Muscle of leg (tissue), 16 donors: ENCODE data around the gene AMMECR1L. TPM values are rescaled to one million over a fixed set of nuclear protein-coding genes. Genes with fewer than 3 reads are reported as not detected.
A peak's percentile ranks its signal among the peaks of the same experiment; 100 is the strongest.
"Not testable (repeated sequence)": the region's sequence is repeated elsewhere in the genome, so short reads cannot be mapped to it uniquely, and the experiment has no call there.

Experiments used
- DNase-seq: peaks from one replicate; pipeline ENCODE4 v3.0.0; 2013
- H3K27ac ChIP-seq: one replicate; pipeline ENCODE4 v1.5.1; 2013; ENCODE audit warnings: mild to moderate bottlenecking, low read length, control low read depth
- H3K27me3 ChIP-seq: one replicate; pipeline ENCODE4 v1.6.1; 2013; ENCODE audit warnings: low read length; ENCODE audit not compliant: control insufficient read depth, insufficient read depth
- H3K36me3 ChIP-seq: one replicate; pipeline ENCODE4 v1.6.1; 2013; ENCODE audit warnings: low read length; ENCODE audit not compliant: control insufficient read depth, insufficient read depth
- H3K4me1 ChIP-seq: one replicate; pipeline ENCODE4 v1.6.1; 2013; ENCODE audit warnings: low read length; ENCODE audit not compliant: control insufficient read depth, insufficient read depth
- H3K4me3 ChIP-seq: one replicate; pipeline ENCODE4 v1.5.1; 2013; ENCODE audit warnings: low read length, control low read depth
- H3K9me3 ChIP-seq: replicated peaks from 2 replicates; pipeline ENCODE4 v1.6.1; 2013; ENCODE audit warnings: low read depth, low read length; ENCODE audit not compliant: control insufficient read depth
- WGBS: methylation state at CpG from one replicate; pipeline ENCODE4 v1.1.5; 2013; ENCODE audit warnings: missing lambda C conversion rate; ENCODE audit not compliant: insufficient coverage; 5-methylcytosine and 5-hydroxymethylcytosine counted together
- long read RNA-seq, 11 donors: transcript quantifications; one replicate each; lab custom pipeline, GENCODE V29; 2026
- polyA plus RNA-seq, 8 donors: library from polyadenylated mRNA; unstranded; fragments of 120-200 nt; gene quantifications; one replicate each; pipeline versions ENCODE4 v1.2.1 to v1.2.3, GENCODE V29; 2013; ENCODE audit warnings: inconsistent platforms in 1 of 8, low replicate concordance in 1 of 8; ENCODE audit not compliant: insufficient read length in 8 of 8, insufficient read depth in 1 of 8
- total RNA-seq: library from RNA; stranded (reverse); fragments of 120-200 nt; gene quantifications from one replicate; pipeline ENCODE4 v1.2.4, GENCODE V29; 2013

Gene AMMECR1L
- total RNA-seq (9.4 TPM), polyA plus RNA-seq (10 to 100 TPM; 12.4 to 21.2 (median 14.7) TPM)
- long read RNA-seq, donor 1, partial matches to known transcripts, result 7 of 7 reads
- long read RNA-seq, donor 1, other reads (novel, unspliced or antisense), result 0 of 7 reads
- long read RNA-seq, donor 2, full-length matches to known transcripts, result 1 of 1 reads
- long read RNA-seq, donor 2, partial matches to known transcripts, result 0 of 1 reads
- long read RNA-seq, donor 2, other reads (novel, unspliced or antisense), result 0 of 1 reads
- long read RNA-seq, donor 3, result 0 reads
- long read RNA-seq, donor 4, result 0 reads
- long read RNA-seq, donor 5, full-length matches to known transcripts, result 1 of 1 reads
- long read RNA-seq, donor 5, partial matches to known transcripts, result 0 of 1 reads
- long read RNA-seq, donor 5, other reads (novel, unspliced or antisense), result 0 of 1 reads
- long read RNA-seq, donor 6, result 0 reads
- long read RNA-seq, donor 7, full-length matches to known transcripts, result 3 of 3 reads
- long read RNA-seq, donor 7, partial matches to known transcripts, result 0 of 3 reads
- long read RNA-seq, donor 7, other reads (novel, unspliced or antisense), result 0 of 3 reads
- long read RNA-seq, donor 8, full-length matches to known transcripts, result 1 of 1 reads
- long read RNA-seq, donor 8, partial matches to known transcripts, result 0 of 1 reads
- long read RNA-seq, donor 8, other reads (novel, unspliced or antisense), result 0 of 1 reads
- long read RNA-seq, donor 9, full-length matches to known transcripts, result 1 of 1 reads
- long read RNA-seq, donor 9, partial matches to known transcripts, result 0 of 1 reads
- long read RNA-seq, donor 9, other reads (novel, unspliced or antisense), result 0 of 1 reads
- long read RNA-seq, donor 10, result 0 reads
- long read RNA-seq, donor 11, partial matches to known transcripts, result 7 of 7 reads
- long read RNA-seq, donor 11, other reads (novel, unspliced or antisense), result 0 of 7 reads

GRCh38 chr2:127885780-127886592, at the start of gene AMMECR1L:
Gene AMMECR1L (minus strand): TSS chr2:127885956. CDS start chr2:127874234, 11,722 bp downstream.
- Histone ChIP-seq H3K4me3 (peak within 1 kb of the TSS; percentile 59), H3K36me3 (peaks cover 18% of the 10 kb centered on the region), H3K4me1 (peaks cover 16% of the 10 kb centered on the region), H3K27ac (peak within 1 kb of the TSS; percentile 91)
- WGBS, result 1% methylated on average over 29 of the region's 85 CpGs
- peak; percentile 80 for DNase-seq
- not testable (repeated sequence) for H3K27me3 ChIP-seq, H3K9me3 ChIP-seq

- WGBS, result 70% methylated on average over 2 of the region's 6 CpGs
- Histone ChIP-seq H3K4me1 (no peaks in the 10 kb centered on the region), H3K36me3 (no peaks in the 10 kb centered on the region), H3K9me3 (no peaks in the 10 kb centered on the region), H3K27me3 (no peaks in the 10 kb centered on the region), H3K27ac (no peak overlapping the region), H3K4me3 (no peak overlapping the region)
- DNase-seq, result no peak
These were observed 49.6 kb upstream of the AMMECR1L start for GRCh38 chr2:127935337-127935736.

DNA sequence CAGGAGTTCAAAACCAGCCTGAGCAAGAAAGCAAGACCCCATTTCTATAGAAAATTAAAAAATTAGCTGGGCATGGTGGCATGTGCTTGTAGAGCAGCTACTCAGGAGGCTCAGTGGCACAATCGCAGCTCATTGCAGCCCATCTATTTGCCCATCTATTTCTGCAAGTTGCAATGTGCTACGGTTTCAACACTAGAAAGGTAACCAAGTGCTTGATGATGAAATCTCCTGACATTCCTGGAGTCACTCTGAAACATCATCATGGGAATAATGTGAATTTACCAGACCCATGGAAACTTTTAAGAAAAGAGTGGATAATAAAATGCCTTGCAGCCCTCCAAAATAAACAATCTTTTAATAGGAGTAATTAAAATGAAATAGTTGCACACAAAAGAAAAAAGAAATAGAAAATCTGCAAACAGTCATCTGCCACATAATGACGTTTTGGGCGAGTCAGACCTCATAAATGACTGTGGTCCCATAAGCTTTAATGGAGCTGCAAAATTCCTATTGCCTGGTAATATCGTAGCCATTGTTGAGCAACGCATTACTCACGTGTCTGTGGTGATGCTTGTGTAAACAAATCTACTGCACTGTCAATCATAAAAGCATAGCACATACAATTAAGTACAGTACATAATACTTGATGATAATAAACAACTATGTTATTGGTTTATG, 46.6 kb upstream of the AMMECR1L start:
- Histone ChIP-seq H3K36me3 (no peaks in the 10 kb centered on the region), H3K4me3 (no peak overlapping the region), H3K4me1 (no peaks in the 10 kb centered on the region), H3K9me3 (no peaks in the 10 kb centered on the region), H3K27ac (no peak overlapping the region), H3K27me3 (no peaks in the 10 kb centered on the region)
- no peak for DNase-seq
- 80% methylated on average over 1 of the region's 7 CpGs for WGBS

DNA sequence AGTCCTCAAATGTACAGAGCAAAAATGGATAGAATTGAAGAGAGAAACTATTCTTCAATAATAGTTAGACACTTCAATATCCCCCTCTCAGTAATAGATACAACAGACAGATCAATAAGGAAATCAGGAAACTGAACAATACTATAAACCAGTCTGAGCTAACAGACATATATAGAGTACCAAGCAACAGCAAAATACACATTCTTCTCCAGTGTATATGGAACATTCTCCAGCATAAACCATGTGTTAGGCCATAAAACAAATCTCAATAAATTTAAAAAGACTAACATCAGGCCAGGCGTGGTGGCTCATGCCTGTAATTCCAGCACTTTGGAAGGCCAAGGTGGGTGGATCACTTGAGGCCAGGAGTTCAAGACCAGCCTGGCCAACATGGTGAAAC, 43.7 kb upstream of the AMMECR1L start:
- no CpG with 5 or more reads among the region's 1 CpG for WGBS
- Histone ChIP-seq H3K27me3 (no peaks in the 10 kb centered on the region), H3K4me1 (no peaks in the 10 kb centered on the region), H3K36me3 (no peaks in the 10 kb centered on the region), H3K9me3 (no peaks in the 10 kb centered on the region), H3K4me3 (no peak overlapping the region), H3K27ac (no peak overlapping the region)
- no peak for DNase-seq

DNA sequence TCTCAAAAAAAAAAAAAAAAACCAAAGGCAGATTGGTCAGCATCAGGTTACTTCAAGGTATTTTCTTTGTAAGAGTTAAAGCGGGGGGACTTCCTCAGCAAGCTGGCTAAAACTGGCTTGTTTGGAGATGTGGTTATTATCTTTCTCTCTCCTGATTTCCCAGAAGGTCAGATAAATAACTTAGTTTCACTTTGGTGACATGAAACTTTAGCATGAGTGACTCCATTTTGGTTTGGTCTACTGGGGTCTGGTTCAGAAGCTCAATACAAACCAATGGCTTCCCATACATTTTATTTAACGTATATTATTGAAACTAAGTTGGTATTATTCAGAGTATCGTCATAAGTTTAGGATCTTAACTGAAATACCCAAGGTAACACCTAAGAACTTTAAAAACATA, 41.6 kb upstream of the AMMECR1L start:
- no peak for DNase-seq
- no CpG with 5 or more reads among the region's 3 CpGs for WGBS
- no peaks in the 10 kb centered on the region for H3K27me3 ChIP-seq
- H3K4me1 ChIP-seq, result no peaks in the 10 kb centered on the region
- no peaks in the 10 kb centered on the region for H3K36me3 ChIP-seq
- no peaks in the 10 kb centered on the region for H3K9me3 ChIP-seq
- no peak overlapping the region for H3K27ac ChIP-seq
- H3K4me3 ChIP-seq, result no peak overlapping the region

DNA sequence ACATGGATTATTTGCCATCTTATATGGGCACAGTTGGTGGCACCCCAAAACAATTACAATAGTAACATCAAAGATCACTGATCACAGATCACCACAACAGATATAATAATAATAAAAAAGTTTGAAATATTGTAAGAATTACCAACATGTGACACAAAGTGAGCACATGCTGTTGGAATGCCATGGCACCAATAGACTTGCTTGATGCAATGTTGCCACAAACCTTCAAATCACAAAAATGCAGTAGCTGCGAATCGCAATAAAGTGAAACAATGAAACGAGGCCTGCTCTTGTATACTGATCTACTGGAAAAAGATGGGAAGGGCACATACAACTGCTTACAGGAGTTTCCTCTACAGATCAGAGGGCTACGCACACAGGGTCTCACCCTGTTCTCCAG, 32.2 kb upstream of the AMMECR1L start:
- H3K36me3 ChIP-seq, result no peaks in the 10 kb centered on the region
- no peaks in the 10 kb centered on the region for H3K4me1 ChIP-seq
- WGBS, result 95% methylated on average over 4 of the region's 4 CpGs
- H3K9me3 ChIP-seq, result no peaks in the 10 kb centered on the region
- H3K27ac ChIP-seq, result no peak overlapping the region
- DNase-seq, result no peak
- H3K27me3 ChIP-seq, result no peaks in the 10 kb centered on the region
- H3K4me3 ChIP-seq, result no peak overlapping the region

DNA sequence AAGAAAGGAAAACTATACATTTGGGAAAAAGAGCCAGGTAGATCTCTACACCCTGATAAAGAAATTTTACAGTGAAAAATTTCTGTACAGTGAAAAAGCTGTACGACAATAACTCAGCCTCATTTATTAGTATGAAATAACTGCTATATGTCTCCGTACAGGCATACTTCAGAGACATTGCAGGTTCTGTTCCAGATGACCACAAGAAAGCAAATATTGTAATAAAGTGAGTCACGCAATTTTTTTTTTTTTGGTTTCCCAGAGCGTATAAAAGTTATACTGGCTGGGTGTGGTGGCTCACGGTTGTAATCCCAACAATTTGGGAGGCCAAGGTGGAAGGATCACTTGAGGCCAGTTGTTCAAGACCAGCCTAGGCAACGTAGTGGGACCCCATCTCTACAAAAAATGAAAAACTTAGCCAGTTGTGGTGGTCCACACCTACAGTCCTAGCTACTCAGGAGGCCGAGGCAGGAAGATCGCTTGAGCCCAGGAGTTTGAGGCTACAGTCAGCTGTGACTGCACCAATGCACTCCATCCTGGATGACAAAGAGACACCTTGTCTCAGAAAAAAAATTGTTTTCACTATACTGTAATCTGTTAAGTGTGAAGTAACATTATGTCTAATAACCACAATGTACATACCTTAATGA, 28.2 kb upstream of the AMMECR1L start:
- no peaks in the 10 kb centered on the region for H3K27me3 ChIP-seq
- H3K36me3 ChIP-seq, result no peaks in the 10 kb centered on the region
- H3K9me3 ChIP-seq, result no peaks in the 10 kb centered on the region
- H3K27ac ChIP-seq, result no peak overlapping the region
- no peak overlapping the region for H3K4me3 ChIP-seq
- DNase-seq, result no peak
- WGBS, result 80% methylated on average over 1 of the region's 8 CpGs
- H3K4me1 ChIP-seq, result no peaks in the 10 kb centered on the region

- Histone ChIP-seq H3K4me3 (no peak overlapping the region), H3K4me1 (no peaks in the 10 kb centered on the region), H3K27ac (no peak overlapping the region), H3K36me3 (no peaks in the 10 kb centered on the region), H3K27me3 (no peaks in the 10 kb centered on the region), H3K9me3 (no peaks in the 10 kb centered on the region)
- no CpG with 5 or more reads among the region's 2 CpGs for WGBS
- no peak for DNase-seq
These were observed 26.0 kb upstream of the AMMECR1L start for GRCh38 chr2:127911737-127912136.

DNA sequence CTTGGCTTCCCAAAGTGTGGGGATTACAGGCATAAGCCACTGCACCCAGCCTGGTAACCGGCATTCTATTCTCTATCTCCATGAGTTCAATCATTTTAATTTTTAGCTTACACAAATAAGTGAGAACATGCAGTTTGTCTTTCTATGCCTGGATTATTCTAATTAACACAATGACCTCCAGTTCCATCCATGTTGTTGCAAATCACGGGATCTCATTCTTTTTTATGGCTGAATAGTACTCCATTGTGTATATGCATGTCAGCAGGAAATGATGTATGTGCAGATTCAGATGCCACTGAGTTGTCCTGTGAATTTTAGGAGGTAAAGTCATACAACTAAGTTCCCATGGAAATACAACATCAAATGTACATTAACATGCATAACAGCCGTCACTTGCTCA, 24.7 kb upstream of the AMMECR1L start:
- Histone ChIP-seq H3K4me3 (no peak overlapping the region), H3K4me1 (no peaks in the 10 kb centered on the region), H3K9me3 (no peaks in the 10 kb centered on the region), H3K36me3 (no peaks in the 10 kb centered on the region), H3K27ac (no peak overlapping the region), H3K27me3 (no peaks in the 10 kb centered on the region)
- no peak for DNase-seq
- WGBS, result 100% methylated on average over 1 of the region's 3 CpGs
